Stimulated activated naive CD4-positive, alpha-beta T cell treated with Interleukin-2 at 50 U/mL for 16 hours (primary cell): ENCODE measurements around the gene COLGALT1.

Source experiments
- DNase-seq: peaks from one replicate; lab custom pipeline; 2025; lab: John Stamatoyannopoulos, UW

Gene COLGALT1

GRCh38 chr19:17623224-17623935 is 67.9 kb downstream of the COLGALT1 start:
- DNase-seq: no peak

GRCh38 chr19:17624314-17624991 is 69.0 kb downstream of the COLGALT1 start:
- no peak for DNase-seq

GRCh38 chr19:17625043-17625442 is 69.6 kb downstream of the COLGALT1 start:
- DNase-seq: no peak

GRCh38 chr19:17625980-17626379 is 70.5 kb downstream of the COLGALT1 start:
- DNase-seq: no peak

GRCh38 chr19:17626456-17627015 is 71.1 kb downstream of the COLGALT1 start:
- DNase-seq: no peak

- DNase-seq: no peak
Measured at GRCh38 chr19:17627161-17627560, 71.7 kb downstream of the COLGALT1 start.

GRCh38 chr19:17627921-17628320 is 72.5 kb downstream of the COLGALT1 start:
- no peak for DNase-seq

- DNase-seq: no peak
Measured at GRCh38 chr19:17629760-17630159, 74.3 kb downstream of the COLGALT1 start.

GRCh38 chr19:17632577-17632976 is 77.1 kb downstream of the COLGALT1 start:
- DNase-seq: no peak
